TTC549 (cell line): ENCODE data around the gene LRMDA.

Experiments used
- FAIRE-seq: peaks from 2 replicates; lab custom pipeline; 2012; peaks lifted over from hg19 to GRCh38; lab: Jason Lieb, UNC

LRMDA gene

DNA sequence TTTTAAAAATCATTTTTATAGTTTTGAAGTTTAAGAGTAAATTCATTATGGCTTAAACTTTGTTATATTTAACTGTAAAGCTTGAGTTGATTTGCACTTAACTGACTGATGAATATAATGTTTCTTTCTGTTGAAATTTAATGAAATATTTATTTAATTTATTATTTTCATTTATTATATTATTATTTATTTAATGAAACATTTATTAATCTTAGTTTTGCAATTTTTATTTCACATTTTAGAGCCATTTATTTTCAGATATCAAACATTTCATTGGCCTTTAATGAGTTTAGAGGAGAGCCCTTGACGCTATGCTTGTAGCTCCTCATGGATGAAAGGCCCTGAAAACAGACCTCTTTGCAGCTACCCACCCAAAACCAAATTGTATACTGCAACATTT is 570.0 kb downstream of the LRMDA start:
- no peak for FAIRE-seq

DNA sequence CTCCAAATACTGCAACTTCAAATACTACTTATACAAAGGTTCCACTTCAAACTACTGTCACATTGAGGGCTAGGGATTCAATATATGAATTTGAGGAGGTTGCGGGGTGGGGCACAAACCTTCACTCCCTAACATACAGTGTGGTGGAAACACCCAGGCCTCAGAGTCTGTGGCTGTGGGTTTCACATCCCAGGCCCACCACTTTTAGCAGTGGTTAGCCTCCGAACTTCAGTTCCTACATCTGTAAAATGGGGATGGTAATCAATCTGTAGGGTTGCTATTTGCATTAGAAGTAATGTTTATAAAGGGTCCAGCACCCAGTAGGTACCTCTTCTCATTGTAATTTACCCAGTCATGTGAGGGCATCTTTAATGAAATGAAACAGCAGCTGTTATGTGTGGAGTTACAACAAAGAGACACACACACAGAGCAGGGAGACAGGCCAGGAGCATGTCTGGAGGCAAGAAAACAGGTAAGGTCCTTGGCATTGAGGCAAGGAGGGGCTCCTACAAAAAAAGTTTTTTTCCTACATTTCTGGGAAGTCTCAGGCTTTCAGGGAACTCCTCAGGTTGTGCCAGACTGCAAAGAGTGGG is 570.9 kb downstream of the LRMDA start:
- FAIRE-seq, result no peak

DNA sequence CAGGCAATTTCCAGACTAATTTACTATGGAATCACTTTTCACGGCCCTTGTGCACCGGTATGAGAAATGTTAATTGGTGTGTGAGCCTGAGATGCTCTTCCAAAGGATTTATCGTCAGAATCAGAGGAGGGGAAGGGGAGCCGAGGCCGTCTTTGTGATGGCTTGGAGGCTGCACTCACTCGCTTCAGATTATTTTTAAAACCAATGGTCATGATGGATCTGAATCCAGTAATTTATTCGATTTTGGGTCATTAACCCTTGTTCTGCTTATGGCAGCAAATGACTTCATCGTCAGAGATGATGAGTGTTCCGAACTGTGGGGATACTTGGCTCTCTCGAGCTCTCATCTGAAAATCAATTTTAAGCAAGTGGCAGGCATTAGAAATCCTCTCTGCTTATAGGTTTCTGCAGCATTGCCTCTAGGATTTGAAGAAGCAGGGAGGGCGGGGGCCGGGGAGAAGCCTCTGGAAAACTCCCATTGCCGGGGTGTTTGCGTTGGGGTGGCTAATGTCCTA is 576.3 kb downstream of the LRMDA start:
- FAIRE-seq, result no peak

DNA sequence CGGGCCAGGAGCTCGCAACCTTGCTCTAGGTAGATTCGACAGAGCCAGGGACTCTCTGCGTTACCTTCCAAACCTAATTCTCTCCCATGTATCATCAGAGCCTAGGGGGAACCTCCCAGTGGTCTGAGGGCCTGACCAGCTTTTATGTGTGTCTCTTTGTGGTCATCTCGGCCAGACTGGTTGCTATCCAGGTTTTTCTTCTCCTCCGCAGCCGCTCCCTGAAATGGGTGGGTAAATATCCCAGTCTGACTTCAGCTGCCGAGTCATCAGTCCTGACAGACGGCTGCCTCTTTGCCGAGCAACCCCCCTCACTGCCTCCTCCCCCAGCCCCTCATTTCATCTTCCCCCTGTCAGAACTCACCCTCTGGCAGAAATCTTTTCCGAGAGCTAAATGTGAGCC is 578.1 kb downstream of the LRMDA start:
- FAIRE-seq, result no peak

DNA sequence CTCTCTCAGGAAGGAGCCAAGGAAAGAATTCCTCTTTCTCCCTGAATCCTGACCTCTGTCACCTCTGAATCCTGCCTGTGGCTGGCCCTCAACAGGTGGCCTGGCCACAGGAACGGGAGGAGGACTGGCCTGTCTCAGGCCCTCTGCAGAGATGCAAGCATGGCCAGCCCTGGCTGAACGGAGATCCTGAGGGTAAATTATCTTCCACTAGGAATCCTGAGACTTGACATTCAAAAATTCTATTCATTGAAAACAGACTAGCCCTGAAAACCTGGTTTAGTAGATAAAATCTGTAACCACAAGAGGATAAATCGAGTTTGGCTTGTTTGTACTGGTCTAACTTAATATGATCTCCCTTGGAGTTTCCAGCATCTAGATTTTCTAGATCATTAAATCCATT is 579.3 kb downstream of the LRMDA start:
- FAIRE-seq, result no peak

DNA sequence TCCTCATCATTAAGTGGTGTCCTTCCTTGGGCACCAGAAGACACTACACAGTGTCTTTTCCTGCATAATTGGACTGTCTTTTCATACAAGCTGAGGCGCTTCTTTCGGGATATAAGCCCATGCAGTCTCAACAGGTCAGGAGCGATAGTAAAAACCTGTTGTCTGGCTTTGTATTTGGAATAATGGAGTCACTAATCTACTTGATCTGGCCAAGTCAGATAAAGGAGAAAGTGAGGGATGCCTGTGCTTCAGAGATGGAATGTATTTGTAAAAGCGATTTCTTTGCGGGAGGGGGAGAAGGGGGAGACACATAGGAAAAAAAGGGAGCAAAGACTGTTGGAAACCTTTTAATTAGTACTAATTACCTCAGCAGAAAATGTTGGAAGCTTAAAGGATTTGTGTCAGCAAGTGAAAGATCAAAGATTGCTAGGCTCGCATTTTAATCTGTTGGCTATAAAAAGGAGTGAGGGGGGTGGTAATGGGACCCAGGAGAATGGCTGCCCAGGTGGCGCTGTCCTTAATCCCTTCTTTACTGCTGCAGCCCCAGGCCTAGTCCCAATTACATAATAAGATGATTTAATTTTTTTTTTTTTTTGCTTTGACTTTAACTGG is 581.4 kb downstream of the LRMDA start:
- FAIRE-seq, result no peak

DNA sequence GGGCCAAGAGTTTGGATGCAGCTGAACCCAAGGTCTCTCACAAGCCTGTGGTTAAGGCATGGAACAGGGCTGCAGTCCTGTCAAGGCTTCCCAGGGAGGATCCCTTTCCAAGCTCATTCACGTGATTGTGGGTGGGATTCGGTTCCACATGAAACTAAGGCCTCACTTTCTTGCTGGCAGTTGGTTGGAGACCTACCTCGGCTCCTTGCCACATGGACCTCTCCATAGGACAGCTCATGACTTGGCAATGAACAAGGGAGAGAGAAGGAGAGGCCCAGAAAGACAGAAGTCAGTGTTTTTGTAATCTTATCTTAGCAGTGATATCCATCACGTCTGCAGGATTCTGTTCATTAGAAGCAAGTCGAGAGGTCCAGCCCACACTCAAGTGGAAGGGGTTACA is 583.8 kb downstream of the LRMDA start:
- no peak for FAIRE-seq

DNA sequence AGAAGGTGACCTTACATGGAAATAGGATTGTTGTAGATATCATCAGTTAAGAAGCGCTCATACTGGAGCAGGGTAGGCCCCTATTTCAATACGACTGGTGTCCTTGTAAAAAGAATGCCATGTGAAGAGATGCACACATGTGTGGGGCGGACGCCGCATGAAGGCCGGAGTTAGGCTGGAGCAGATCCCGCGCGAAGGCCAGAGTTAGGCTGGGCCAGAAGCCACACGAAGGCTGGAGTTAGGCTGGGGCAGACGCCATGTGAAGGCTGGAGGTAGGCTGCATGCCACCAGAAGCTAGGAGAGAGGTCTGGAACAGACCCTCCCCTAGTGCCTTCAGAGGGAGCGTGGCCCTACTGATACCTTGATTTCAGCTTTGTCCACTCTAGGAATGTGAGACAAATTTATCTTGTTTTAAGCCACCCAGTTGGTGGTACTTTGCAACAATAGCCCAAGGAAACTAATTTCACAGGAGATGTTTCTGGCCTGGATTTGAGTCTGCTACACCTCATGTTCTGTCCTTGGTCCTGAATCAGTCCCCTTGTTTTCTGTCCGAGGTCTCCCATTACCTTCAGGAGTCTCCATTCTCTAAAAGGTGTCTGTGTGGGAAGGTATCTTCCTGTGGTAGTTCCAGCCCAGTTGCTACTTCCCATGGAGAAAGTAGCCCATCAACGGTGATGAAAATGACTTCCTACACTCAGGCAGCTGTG is 585.8 kb downstream of the LRMDA start:
- no peak for FAIRE-seq

DNA sequence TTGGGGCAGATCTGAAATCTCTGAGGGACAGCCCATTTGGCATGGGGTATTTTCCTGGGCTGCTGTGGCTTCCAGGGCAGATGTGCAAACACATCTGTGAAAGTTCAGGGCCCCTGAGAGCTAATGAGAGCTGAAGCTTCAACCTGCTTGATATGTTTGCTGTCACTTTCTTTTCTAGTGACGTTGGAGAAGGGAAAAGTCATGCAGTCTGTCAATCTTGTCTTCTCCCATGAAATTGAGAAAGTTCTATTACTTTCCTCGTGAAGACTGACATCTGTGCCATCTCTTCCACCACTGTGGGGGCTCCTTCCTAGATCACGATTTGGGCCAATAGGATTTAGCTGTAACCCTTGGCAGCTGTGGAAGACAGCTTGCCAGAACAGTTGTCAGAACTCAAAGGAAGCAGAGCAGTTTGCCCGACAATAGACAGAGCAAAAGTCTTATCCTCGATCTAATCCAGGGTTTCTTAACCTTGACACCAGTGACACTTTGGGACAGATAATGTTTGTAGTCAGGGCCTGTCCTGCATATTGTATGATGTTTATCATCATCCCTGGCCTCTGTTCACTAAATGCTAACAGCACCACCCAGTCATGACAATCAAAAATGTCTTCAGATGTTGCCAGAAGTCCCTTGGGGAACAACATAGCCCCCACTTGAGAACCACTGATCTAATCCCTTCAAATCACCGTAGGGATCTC is 586.5 kb downstream of the LRMDA start:
- FAIRE-seq, result no peak

DNA sequence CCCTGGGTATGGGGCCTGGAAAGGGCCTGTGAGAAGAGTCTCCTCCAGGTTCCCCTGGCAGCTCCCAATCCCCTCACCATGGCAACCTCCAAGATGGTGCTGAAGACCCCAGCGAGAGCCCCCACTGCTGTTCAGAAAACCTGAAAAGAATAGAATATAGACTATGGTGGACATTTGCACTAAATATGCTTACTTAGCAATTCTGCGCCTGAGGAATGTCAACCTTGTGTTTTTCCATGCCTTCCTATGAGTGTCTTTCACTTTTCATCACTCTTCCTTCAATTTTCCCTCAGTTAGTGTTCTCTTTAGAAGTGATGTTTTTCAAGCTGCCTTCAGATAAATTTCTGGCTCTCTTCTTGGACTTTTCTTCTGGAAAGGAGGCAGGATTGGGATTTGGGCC is 589.2 kb downstream of the LRMDA start:
- no peak for FAIRE-seq

DNA sequence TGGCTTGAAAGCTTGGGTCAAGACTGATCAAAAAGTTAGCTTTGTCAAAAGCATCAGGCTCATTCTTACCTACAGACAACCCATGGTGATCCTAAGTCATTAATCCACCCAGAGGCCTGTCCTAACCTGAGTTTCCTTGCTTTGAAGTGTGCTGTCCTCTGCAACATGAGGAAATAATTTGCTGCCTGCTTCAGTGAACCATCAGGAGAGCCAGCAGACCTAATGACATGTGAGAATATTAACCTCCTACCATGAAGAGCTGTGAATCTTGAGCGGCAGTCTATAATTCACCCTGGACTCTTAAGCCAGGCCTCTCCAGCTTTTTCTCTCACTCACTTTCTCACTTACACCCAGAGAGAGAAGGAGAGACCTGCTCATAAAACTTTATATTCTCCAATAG is 590.0 kb downstream of the LRMDA start:
- no peak for FAIRE-seq

DNA sequence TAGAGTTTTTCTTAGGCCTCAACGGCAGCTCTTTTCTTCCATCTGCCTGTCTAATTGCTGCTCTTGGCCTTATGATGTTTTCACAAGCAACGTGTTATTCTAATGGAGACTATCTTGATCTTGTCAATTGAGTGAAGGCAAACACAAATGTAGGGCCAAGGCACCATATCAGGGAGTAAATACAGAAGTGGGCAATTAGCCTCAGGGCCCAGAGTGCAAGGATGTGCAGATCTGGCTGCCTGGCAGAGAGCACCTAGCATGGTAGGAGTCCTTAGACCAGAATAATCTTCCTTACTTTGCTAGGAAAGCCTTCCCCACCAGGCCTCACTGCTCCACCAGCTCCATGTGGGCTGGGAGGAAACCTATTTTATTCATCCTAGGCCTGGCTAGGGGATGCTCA is 590.9 kb downstream of the LRMDA start:
- no peak for FAIRE-seq

DNA sequence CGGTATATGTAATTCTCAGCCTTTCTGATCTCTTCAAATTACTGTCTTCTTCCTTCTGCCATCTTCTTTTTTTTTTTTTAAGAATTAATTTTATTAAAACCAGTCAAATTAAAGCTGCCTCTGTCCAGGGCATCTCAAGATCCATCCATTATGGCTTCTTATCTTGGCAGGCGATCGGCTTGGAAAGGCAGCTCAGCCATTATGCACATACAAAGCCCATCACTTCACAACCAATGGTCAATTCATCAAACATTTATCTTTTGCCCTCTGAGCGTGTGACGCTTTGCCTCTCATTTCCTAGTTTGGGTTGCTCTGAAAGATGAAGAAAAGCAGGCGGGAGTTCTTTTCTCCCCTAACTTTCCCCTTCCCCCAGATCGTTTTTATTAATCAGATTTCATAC is 591.6 kb downstream of the LRMDA start:
- no peak for FAIRE-seq

DNA sequence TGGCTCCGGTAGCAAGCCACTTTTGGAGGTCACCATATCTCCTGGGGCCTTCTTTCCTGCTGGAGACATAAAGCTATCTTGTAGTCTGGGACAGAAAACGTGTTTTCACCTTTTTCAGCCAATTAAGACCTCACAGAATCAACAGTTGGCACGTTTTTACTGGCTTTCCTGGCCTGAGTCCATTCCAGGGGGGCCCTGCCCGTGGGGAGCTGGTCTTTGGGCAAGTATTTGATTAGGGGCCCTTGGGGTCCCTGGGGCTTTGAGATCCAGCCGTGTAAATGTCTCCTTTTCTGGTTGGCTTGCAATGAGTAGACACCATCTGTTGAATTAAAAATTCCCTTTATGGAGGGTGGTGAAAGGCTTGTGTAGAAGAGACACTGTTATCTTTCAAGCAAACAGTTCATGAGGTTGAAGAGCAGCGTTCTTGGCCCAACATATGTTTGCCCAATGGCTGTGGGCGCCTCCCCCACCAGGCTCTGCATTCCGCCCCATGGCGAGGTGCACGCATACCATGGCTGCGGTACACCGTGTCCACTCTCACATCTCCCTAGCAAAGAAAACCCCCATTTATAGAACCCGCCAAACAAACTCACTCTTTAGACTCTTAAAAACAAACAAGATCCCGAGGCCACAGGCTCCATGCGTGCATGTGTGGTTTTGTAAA is 593.2 kb downstream of the LRMDA start:
- no peak for FAIRE-seq

DNA sequence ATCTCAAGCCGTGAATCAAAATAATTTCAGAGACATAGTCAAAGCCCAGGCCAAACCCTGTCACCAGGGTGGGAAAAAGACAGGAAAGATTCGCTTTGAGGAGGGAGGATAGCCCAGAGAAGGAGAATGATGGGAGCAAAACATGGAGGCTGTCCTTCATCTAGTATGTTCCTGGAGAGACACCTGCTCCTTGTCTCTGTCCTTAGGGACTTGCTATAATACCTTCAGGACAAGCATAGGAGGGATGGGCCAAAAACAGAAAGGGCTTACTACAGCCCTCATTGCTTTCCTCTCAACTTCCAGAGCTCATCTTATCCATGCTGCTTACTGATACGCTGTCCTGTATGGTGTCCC is 593.7 kb downstream of the LRMDA start:
- no peak for FAIRE-seq

DNA sequence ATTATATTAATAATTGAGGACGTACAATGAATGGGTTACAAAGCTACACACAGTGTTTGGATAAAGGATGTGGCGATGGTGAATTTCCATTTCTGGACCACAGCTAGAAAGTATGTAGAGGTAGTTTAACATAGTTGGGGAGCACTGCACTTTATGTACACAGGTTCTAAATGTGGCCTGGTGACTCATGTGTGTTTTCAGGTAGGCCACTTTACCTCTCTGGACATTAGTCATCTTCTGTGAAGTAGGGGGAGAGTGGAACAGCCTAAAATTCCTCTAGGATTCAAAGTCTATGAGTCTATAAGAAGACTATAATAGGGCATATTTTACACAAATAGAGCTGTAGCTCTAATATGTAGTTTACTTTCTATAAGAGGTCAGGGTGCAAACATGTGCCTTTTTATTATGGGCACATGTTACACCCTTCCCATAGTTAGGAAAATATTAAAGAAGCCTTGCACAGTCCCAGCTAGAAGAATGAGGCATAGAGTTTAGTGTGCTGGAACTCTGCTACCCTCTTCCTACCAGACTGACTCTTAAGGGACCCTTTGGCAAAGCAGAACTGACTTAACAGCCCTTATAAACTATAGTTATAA is 594.9 kb downstream of the LRMDA start:
- no peak for FAIRE-seq

DNA sequence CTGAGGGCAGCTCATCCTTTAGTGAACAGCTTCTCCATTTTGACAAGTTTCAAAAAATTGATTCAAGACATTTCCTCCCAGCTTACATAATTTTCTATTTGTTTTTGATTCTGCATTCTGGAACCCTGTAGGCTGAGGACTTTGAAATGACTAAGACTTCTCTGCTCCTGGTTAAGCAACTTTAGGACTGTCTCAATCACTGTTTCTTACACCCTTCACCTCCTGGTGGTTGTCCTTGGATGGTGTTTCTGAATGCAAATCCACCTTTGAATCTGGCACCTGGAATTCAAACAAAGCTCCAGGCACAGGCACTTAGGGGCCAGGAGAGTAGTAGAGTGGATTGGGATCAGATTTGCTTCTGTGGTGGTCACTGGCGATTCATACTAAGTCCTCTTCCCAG is 595.5 kb downstream of the LRMDA start:
- FAIRE-seq, result no peak

DNA sequence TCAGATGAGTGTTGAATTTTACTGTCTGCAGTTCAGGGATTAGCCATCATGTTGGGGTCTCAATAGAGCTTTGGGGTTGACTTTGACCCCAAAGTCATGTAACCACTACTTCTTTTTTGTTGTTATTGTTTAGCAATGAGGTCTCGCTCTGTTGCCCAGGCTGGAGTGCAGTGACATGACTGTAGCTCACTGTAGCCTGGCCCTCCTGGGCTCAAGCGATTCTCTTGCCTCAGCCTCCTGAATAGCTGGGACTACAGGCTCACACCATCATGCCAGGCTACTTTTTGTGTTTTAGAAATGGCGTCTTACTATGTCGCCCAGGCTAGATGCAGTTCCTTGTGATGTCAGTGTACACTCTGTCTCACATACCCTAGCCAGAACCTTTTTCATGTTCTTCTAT is 598.4 kb downstream of the LRMDA start:
- FAIRE-seq, result no peak

DNA sequence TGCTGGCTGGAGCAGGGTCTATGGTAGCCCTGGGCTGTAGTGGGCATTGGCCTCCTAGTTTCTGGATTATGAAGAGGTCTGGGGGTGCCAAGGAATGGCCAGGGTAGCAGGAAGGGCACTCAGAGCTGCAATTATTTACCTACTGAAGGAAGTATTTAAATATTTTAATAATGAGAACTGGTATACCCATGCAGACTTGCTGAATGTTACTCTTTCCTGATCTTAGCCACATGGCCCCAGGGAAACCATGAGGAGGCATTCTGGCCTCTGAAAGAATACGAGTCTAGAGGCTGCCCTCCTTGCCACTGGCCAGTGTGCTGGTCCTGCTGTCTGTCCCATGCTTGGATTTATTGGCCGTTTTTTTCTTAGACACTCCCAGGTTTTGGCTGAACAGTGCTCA is 599.7 kb downstream of the LRMDA start:
- FAIRE-seq, result no peak

DNA sequence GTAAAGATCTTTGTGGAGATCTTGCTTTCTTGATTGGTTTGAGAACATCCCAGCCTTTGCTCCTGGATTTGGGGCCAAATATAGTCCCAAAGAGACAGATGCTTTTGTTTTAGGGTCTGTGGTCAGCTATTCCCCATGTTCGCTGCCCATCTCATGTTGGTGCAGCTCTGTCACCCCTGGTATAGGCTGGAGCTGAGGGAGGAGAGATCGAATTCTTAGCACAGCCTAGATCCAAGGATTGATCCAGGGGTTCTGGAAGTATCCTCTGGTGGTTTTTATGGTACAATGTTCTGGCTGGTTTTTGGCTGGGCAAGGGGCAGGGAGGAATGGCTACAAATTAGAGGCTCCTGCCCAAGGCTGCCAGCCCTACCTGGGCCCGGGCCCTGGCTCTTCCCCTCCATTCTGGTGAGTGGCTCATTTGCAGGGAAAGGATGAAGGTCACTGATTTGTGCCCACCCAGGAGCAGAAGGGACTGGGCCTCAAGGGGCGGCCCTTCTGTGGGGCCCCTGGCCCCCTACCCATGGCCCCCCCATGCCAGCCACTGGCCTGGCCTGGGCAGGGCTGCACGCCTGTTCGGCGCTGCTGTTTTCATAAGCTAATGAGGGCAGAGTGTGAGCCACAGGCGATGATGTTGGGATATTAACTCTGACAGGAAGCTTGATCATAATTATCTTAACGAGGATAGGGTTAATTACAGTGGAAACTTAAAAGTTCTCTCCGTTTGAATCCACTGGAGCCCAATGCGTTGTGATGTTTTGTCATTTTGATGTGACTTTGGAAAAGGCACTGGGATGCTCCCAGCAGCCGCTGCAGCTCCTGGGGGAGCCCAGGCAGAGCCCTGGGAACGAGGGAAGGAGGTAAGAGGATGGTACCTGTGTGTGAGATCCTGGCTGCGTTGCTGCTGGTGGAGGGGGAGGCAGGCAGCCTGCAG is 600.6 kb downstream of the LRMDA start:
- no peak for FAIRE-seq

DNA sequence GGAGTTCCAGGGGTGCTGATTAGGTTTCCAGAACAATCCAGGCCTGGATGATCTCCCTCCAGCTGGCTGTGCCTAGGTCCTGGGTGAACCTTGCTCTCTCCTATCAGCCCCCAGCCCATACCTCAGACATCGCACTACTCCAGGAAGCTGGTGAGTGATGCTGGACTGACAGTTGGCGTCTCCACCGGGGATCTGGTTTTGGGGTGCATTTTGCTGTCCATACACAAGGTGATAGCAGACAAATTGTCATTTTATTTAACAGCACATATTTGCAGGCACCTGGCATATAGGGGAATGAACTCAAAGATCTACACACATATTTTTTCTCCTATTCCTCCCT is 601.2 kb downstream of the LRMDA start:
- no peak for FAIRE-seq
